IMR-90 (cell line): ENCODE data around the gene C15orf62.

ENCODE experiments used
- ELK1 ChIP-seq: fragments of 150-350 bp; IDR thresholded peaks from 2 replicates; pipeline ENCODE4 v1.6.1; 2016; ENCODE audit warnings: low read depth, mild to moderate bottlenecking, low read length, moderate library complexity, borderline replicate concordance
- POLR2A ChIP-seq: IDR thresholded peaks from 2 replicates; pipeline ENCODE4 v1.6.1; 2012; ENCODE audit warnings: mild to moderate bottlenecking, low read depth, low read length
- USF2 ChIP-seq: fragments of 150-350 bp; IDR thresholded peaks from 2 replicates; pipeline ENCODE4 v1.6.1; 2017; ENCODE audit warnings: mild to moderate bottlenecking, antibody characterized with exemption, low read length, low read depth

GRCh38 chr15:40792394-40792793 lies 22.6 kb downstream of the C15orf62 start:
- TF ChIP-seq USF2 (no peak), POLR2A (no peak), ELK1 (no peak)
